Peyer's patch (tissue), 4 donors: Measurements from ENCODE around the gene WDR59. TPM values are rescaled to one million over a fixed set of nuclear protein-coding genes. Genes with fewer than 3 reads are reported as not detected.

Source experiments
- DNase-seq, 3 donors: peaks; one replicate each; pipeline ENCODE4 v3.0.0-alpha.2; 2017 to 2019
- H3K27ac ChIP-seq, 4 donors: fragments of 200-600 bp; sonication (generic); one replicate each; pipeline ENCODE4 v1.5.1; 2016 to 2019
- H3K27me3 ChIP-seq, 2 donors: fragments of 200-600 bp; sonication (generic); one replicate each; pipeline ENCODE4 v1.5.1; 2019
- H3K36me3 ChIP-seq, 3 donors: fragments of 200-600 bp; sonication (generic); one replicate each; pipeline ENCODE4 v1.5.1; 2016 to 2019
- H3K4me1 ChIP-seq, 4 donors: fragments of 200-600 bp; sonication (generic); one replicate each; pipeline ENCODE4 v1.5.1; 2016 to 2019
- H3K4me3 ChIP-seq, 4 donors: fragments of 200-600 bp; sonication (generic); 1 replicate in 3 of 4; 2 replicates in 1 of 4; pipeline ENCODE4 v1.5.1; 2016 to 2019; ENCODE audit warnings: mild to moderate bottlenecking in 1 of 4
- H3K9me3 ChIP-seq, 4 donors: fragments of 200-600 bp; sonication (generic); one replicate each; pipeline ENCODE4 v1.5.1; 2016 to 2019; ENCODE audit warnings: mild to moderate bottlenecking in 1 of 4
- CTCF ChIP-seq, 6 experiments: fragments of 450-650 bp in 4 of 6; fragments of 200-600 bp in 2 of 6; sonication (generic) in 1 of 6; IDR thresholded peaks; one replicate each; pipeline ENCODE4 v1.5.1; 2017 to 2019; ENCODE audit warnings: antibody characterized with exemption in 6 of 6, mild to moderate bottlenecking in 3 of 6, moderate library complexity in 1 of 6
- POLR2A ChIP-seq, 2 donors: fragments of 450-650 bp; IDR thresholded peaks; one replicate each; pipeline ENCODE4 v1.5.1; 2017; ENCODE audit warnings: antibody characterized with exemption in 2 of 2, mild to moderate bottlenecking in 2 of 2, moderate library complexity in 2 of 2
- total RNA-seq, 4 donors: library from RNA; depleted of rRNA; stranded (reverse); fragments of >200 nt; gene quantifications; one replicate each; pipeline ENCODE4 v1.1.0, GENCODE V29; 2016

WDR59 gene
- total RNA-seq, 4 donors from 2014 or later, result 32.9 to 127 (median 102) TPM

- Histone ChIP-seq H3K27me3 (no peaks in the 10 kb centered on the region), H3K4me3 (no peak overlapping the region), H3K27ac (no peak overlapping the region), H3K4me1 (peaks cover 0 to 28% (median 8%) of the 10 kb centered on the region in 4 donors), H3K36me3 (no peaks in the 10 kb centered on the region), H3K9me3 (no peaks in the 10 kb centered on the region)
- no peak for DNase-seq
- TF ChIP-seq POLR2A (IDR thresholded peaks at IDR 0.05), result no peak
- no peak for TF ChIP-seq CTCF (IDR thresholded peaks at IDR 0.05)
These were observed 17.6 kb upstream of the WDR59 start for GRCh38 chr16:75002474-75002873.

GRCh38 chr16:75000481-75001081 is 15.7 kb upstream of the WDR59 start:
- Histone ChIP-seq H3K27ac (peak overlapping the region in 2 of 4 donors; percentile 71 to 83), H3K4me1 (peaks cover 0 to 28% (median 8%) of the 10 kb centered on the region in 4 donors), H3K27me3 (no peaks in the 10 kb centered on the region), H3K4me3 (peak overlapping the region; percentile 67 to 99 (median 75)), H3K9me3 (no peaks in the 10 kb centered on the region), H3K36me3 (no peaks in the 10 kb centered on the region)
- DNase-seq, result no peak
- TF ChIP-seq CTCF (IDR thresholded peaks at IDR 0.05) (peak in 1 of 6 experiments; percentile 12), POLR2A (IDR thresholded peaks at IDR 0.05) (no peak)

- DNase-seq, result peak; percentile 59 to 84 (median 69)
- no peaks in the 10 kb centered on the region for H3K27me3 ChIP-seq
- H3K4me1 ChIP-seq, result peaks cover 0 to 28% (median 8%) of the 10 kb centered on the region in 4 donors
- peak overlapping the region; percentile 67 to 99 (median 75) for H3K4me3 ChIP-seq
- no peaks in the 10 kb centered on the region for H3K9me3 ChIP-seq
- TF ChIP-seq POLR2A (IDR thresholded peaks at IDR 0.05), result no peak
- peak in 1 of 6 experiments; percentile 7 for TF ChIP-seq CTCF (IDR thresholded peaks at IDR 0.05)
- H3K27ac ChIP-seq, result peak overlapping the region; percentile 65 to 90 (median 77)
- H3K36me3 ChIP-seq, result no peaks in the 10 kb centered on the region
These were observed 14.9 kb upstream of the WDR59 start for GRCh38 chr16:74999609-75000480.

GRCh38 chr16:74999219-74999608 is 14.3 kb upstream of the WDR59 start:
- Histone ChIP-seq H3K4me1 (peaks cover 0 to 28% (median 8%) of the 10 kb centered on the region in 4 donors), H3K36me3 (no peaks in the 10 kb centered on the region), H3K27me3 (no peaks in the 10 kb centered on the region), H3K4me3 (peak overlapping the region; percentile 67 to 99 (median 75)), H3K9me3 (no peaks in the 10 kb centered on the region), H3K27ac (peak overlapping the region; percentile 65 to 90 (median 77))
- DNase-seq, result peak in 1 of 3 donors; percentile 63
- TF ChIP-seq POLR2A (IDR thresholded peaks at IDR 0.05), result no peak
- no peak for TF ChIP-seq CTCF (IDR thresholded peaks at IDR 0.05)

GRCh38 chr16:74998481-74999218 is 13.7 kb upstream of the WDR59 start, which contains the start of gene ZNRF1:
Gene ZNRF1 (plus strand): TSS chr16:74999024. CDS start chr16:74999672, 648 bp downstream.
- Histone ChIP-seq H3K36me3 (no peaks in the 10 kb centered on the region), H3K4me3 (peak within 1 kb of the TSS; percentile 67 to 99 (median 75)), H3K27me3 (no peaks in the 10 kb centered on the region), H3K4me1 (peaks cover 0 to 28% (median 8%) of the 10 kb centered on the region in 4 donors), H3K27ac (peak within 1 kb of the TSS; percentile 65 to 90 (median 77)), H3K9me3 (no peaks in the 10 kb centered on the region)
- peak; percentile 64 to 91 (median 89) for DNase-seq
- TF ChIP-seq POLR2A (IDR thresholded peaks at IDR 0.05) (peak in 1 of 2 donors; percentile 64), CTCF (IDR thresholded peaks at IDR 0.05) (peak; percentile 41 to 88 (median 80))
